ENCODE results near the gene SPRTN. TPM values are rescaled to one million over a fixed set of nuclear protein-coding genes. Genes with fewer than 3 reads are reported as not detected.

SPRTN gene
- total and polyA plus RNA-seq, 2 donors = 5.5 to 17.3 TPM

GRCh38 chr1:231372501-231372900 is 34.4 kb downstream of the SPRTN start:
- Histone ChIP-seq H3K4me1 (ENCODE audit: insufficient read depth) (no peaks in the 10 kb centered on the region), H3K36me3 (ENCODE audit: insufficient read depth) (peaks cover 2% of the 10 kb centered on the region), H3K4me3 (ENCODE audit: low read depth, low read length) (no peak overlapping the region), H3K27ac (ENCODE audit: low read depth) (no peak overlapping the region)
- DNase-seq (ENCODE audit: extremely low spot score) = no peak

GRCh38 chr1:231374394-231374793 is 36.3 kb downstream of the SPRTN start:
- peaks cover under 1% of the 10 kb centered on the region for H3K36me3 ChIP-seq (ENCODE audit: insufficient read depth)
- 79% methylated on average over 4 of the region's 4 CpGs for WGBS
- no peak overlapping the region for H3K27ac ChIP-seq (ENCODE audit: low read depth)
- no peak for DNase-seq (ENCODE audit: extremely low spot score)
- H3K4me3 ChIP-seq (ENCODE audit: low read depth, low read length) = no peak overlapping the region
- no peaks in the 10 kb centered on the region for H3K4me1 ChIP-seq (ENCODE audit: insufficient read depth)

- no peaks in the 10 kb centered on the region for H3K4me1 ChIP-seq (ENCODE audit: insufficient read depth)
- no peak overlapping the region for H3K27ac ChIP-seq (ENCODE audit: low read depth)
- H3K36me3 ChIP-seq (ENCODE audit: insufficient read depth) = no peaks in the 10 kb centered on the region
- H3K4me3 ChIP-seq (ENCODE audit: low read depth, low read length) = no peak overlapping the region
- no peak for DNase-seq (ENCODE audit: extremely low spot score)
- 62% methylated on average over 4 of the region's 4 CpGs for WGBS
Observed at GRCh38 chr1:231376101-231376500, 38.0 kb downstream of the SPRTN start.

GRCh38 chr1:231376875-231377549 is 38.9 kb downstream of the SPRTN start:
- no peak overlapping the region for H3K27ac ChIP-seq (ENCODE audit: low read depth)
- no peak for DNase-seq (ENCODE audit: extremely low spot score)
- no peaks in the 10 kb centered on the region for H3K36me3 ChIP-seq (ENCODE audit: insufficient read depth)
- 80% methylated on average over 5 of the region's 5 CpGs for WGBS
- no peaks in the 10 kb centered on the region for H3K4me1 ChIP-seq (ENCODE audit: insufficient read depth)
- H3K4me3 ChIP-seq (ENCODE audit: low read depth, low read length) = no peak overlapping the region

GRCh38 chr1:231381729-231382128 is 43.6 kb downstream of the SPRTN start:
- Histone ChIP-seq H3K4me3 (ENCODE audit: low read depth, low read length) (no peak overlapping the region), H3K36me3 (ENCODE audit: insufficient read depth) (no peaks in the 10 kb centered on the region), H3K4me1 (ENCODE audit: insufficient read depth) (peaks cover 5% of the 10 kb centered on the region), H3K27ac (ENCODE audit: low read depth) (no peak overlapping the region)
- WGBS = 74% methylated on average over 2 of the region's 2 CpGs
- DNase-seq (ENCODE audit: extremely low spot score) = no peak

- no peak for DNase-seq (ENCODE audit: extremely low spot score)
- no peak overlapping the region for H3K4me3 ChIP-seq (ENCODE audit: low read depth, low read length)
- H3K4me1 ChIP-seq (ENCODE audit: insufficient read depth) = peaks cover 5% of the 10 kb centered on the region
- H3K27ac ChIP-seq (ENCODE audit: low read depth) = no peak overlapping the region
- WGBS = 88% methylated on average over 3 of the region's 3 CpGs
- H3K36me3 ChIP-seq (ENCODE audit: insufficient read depth) = no peaks in the 10 kb centered on the region
Observed at GRCh38 chr1:231382426-231382825, 44.3 kb downstream of the SPRTN start.

- no peaks in the 10 kb centered on the region for H3K36me3 ChIP-seq (ENCODE audit: insufficient read depth)
- DNase-seq (ENCODE audit: extremely low spot score) = no peak
- WGBS = 57% methylated on average over 5 of the region's 5 CpGs
- no peak overlapping the region for H3K4me3 ChIP-seq (ENCODE audit: low read depth, low read length)
- no peak overlapping the region for H3K27ac ChIP-seq (ENCODE audit: low read depth)
- H3K4me1 ChIP-seq (ENCODE audit: insufficient read depth) = peaks cover 5% of the 10 kb centered on the region
Observed at GRCh38 chr1:231383159-231383860, 45.2 kb downstream of the SPRTN start.

GRCh38 chr1:231384696-231385415 is 46.8 kb downstream of the SPRTN start:
- peaks cover 5% of the 10 kb centered on the region for H3K4me1 ChIP-seq (ENCODE audit: insufficient read depth)
- no peak for DNase-seq (ENCODE audit: extremely low spot score)
- 95% methylated on average over 6 of the region's 6 CpGs for WGBS

GRCh38 chr1:231385416-231385748 is 47.3 kb downstream of the SPRTN start:
- Histone ChIP-seq H3K4me1 (ENCODE audit: insufficient read depth) (peaks cover 5% of the 10 kb centered on the region), H3K27ac (ENCODE audit: low read depth) (no peak overlapping the region), H3K36me3 (ENCODE audit: insufficient read depth) (no peaks in the 10 kb centered on the region), H3K4me3 (ENCODE audit: low read depth, low read length) (no peak overlapping the region)
- WGBS = 90% methylated on average over 2 of the region's 2 CpGs
- no peak for DNase-seq (ENCODE audit: extremely low spot score)

More at GRCh38 chr1:231384696-231385415, 46.8 kb downstream of the SPRTN start:
- H3K27ac ChIP-seq (ENCODE audit: low read depth) = no peak overlapping the region
- H3K36me3 ChIP-seq (ENCODE audit: insufficient read depth) = no peaks in the 10 kb centered on the region
- H3K4me3 ChIP-seq (ENCODE audit: low read depth, low read length) = no peak overlapping the region

- Histone ChIP-seq H3K4me1 (ENCODE audit: insufficient read depth) (peaks cover 5% of the 10 kb centered on the region), H3K36me3 (ENCODE audit: insufficient read depth) (no peaks in the 10 kb centered on the region), H3K27ac (ENCODE audit: low read depth) (no peak overlapping the region), H3K4me3 (ENCODE audit: low read depth, low read length) (no peak overlapping the region)
- no peak for DNase-seq (ENCODE audit: extremely low spot score)
Observed at GRCh38 chr1:231386466-231386865, 48.4 kb downstream of the SPRTN start.

- peaks cover 3% of the 10 kb centered on the region for H3K4me1 ChIP-seq (ENCODE audit: insufficient read depth)
- 90% methylated on average over 5 of the region's 5 CpGs for WGBS
Observed at GRCh38 chr1:231387770-231388669, 49.9 kb downstream of the SPRTN start.

GRCh38 chr1:231390071-231390470 is 52.0 kb downstream of the SPRTN start:
- Histone ChIP-seq H3K36me3 (ENCODE audit: insufficient read depth) (no peaks in the 10 kb centered on the region), H3K27ac (ENCODE audit: low read depth) (no peak overlapping the region), H3K4me3 (ENCODE audit: low read depth, low read length) (no peak overlapping the region), H3K4me1 (ENCODE audit: insufficient read depth) (no peaks in the 10 kb centered on the region)
- no peak for DNase-seq (ENCODE audit: extremely low spot score)
- WGBS = 67% methylated on average over 2 of the region's 2 CpGs

More at GRCh38 chr1:231387770-231388669, 49.9 kb downstream of the SPRTN start:
- no peak overlapping the region for H3K4me3 ChIP-seq (ENCODE audit: low read depth, low read length)
- no peak overlapping the region for H3K27ac ChIP-seq (ENCODE audit: low read depth)
- DNase-seq (ENCODE audit: extremely low spot score) = no peak
- no peaks in the 10 kb centered on the region for H3K36me3 ChIP-seq (ENCODE audit: insufficient read depth)

- DNase-seq (ENCODE audit: extremely low spot score) = no peak
- WGBS = 56% methylated on average over 1 of the region's 1 CpG
- no peaks in the 10 kb centered on the region for H3K4me1 ChIP-seq (ENCODE audit: insufficient read depth)
- H3K36me3 ChIP-seq (ENCODE audit: insufficient read depth) = no peaks in the 10 kb centered on the region
- H3K27ac ChIP-seq (ENCODE audit: low read depth) = no peak overlapping the region
- no peak overlapping the region for H3K4me3 ChIP-seq (ENCODE audit: low read depth, low read length)
Observed at GRCh38 chr1:231392389-231393131, 54.5 kb downstream of the SPRTN start.

Data from urinary bladder (tissue), 4 donors.